ENCODE data around the gene DCC.

DNA sequence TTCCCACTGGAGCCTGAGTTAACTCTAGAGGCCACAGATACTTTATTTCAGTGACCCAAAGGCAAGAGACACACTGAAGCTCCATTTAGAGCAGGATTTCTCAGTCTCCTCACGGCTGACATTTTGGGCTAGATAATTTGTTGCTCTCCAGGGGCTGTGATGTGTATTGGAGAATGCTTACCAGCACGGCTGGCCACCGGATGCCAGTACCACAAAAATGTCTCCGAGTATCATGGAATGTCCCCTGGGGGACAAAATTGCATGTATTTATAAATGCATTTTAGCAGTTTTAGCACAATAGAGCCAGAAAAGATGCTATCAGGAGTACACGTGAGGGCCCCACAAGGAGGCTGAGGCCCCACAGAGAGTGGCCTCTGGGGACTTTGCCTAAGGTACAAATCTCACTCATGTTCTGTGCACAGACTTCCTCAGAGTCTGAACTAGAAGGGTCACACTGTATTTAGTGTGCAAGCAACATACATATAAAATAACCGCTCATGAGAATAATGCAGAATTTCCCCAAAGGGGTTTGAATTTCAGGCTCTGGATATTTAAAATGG is 20.5 kb upstream of the DCC start:
- TF ChIP-seq, protein P1, sequence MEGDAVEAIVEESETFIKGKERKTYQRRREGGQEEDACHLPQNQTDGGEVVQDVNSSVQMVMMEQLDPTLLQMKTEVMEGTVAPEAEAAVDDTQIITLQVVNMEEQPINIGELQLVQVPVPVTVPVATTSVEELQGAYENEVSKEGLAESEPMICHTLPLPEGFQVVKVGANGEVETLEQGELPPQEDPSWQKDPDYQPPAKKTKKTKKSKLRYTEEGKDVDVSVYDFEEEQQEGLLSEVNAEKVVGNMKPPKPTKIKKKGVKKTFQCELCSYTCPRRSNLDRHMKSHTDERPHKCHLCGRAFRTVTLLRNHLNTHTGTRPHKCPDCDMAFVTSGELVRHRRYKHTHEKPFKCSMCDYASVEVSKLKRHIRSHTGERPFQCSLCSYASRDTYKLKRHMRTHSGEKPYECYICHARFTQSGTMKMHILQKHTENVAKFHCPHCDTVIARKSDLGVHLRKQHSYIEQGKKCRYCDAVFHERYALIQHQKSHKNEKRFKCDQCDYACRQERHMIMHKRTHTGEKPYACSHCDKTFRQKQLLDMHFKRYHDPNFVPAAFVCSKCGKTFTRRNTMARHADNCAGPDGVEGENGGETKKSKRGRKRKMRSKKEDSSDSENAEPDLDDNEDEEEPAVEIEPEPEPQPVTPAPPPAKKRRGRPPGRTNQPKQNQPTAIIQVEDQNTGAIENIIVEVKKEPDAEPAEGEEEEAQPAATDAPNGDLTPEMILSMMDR (IDR thresholded peaks at IDR 0.05): no peak
- TF ChIP-seq POLR2A (IDR thresholded peaks at IDR 0.05): no peak

All from body of pancreas (tissue), 4 donors.